Psoas muscle (tissue), 8 donors: Measurements from ENCODE around the gene KPNA1. TPM values are rescaled to one million over a fixed set of nuclear protein-coding genes. Genes with fewer than 3 reads are reported as not detected.

Experiments
- ATAC-seq, 4 donors: fragments of 200-7000 bp; cut with Tn5 transposase; one replicate each; pipeline ENCODE4 v1.9.1; 2020; ENCODE audit warnings: moderate library complexity in 3 of 4, mild to moderate bottlenecking in 2 of 4
- DNase-seq, 2 donors: peaks; one replicate each; pipeline ENCODE4 v3.0.0-alpha.2; 2020
- H3K27ac ChIP-seq: fragments of 200-600 bp; one replicate; pipeline ENCODE4 v1.8.0; 2022
- H3K27me3 ChIP-seq, 3 donors: fragments of 200-600 bp in 1 of 3; one replicate each; pipeline versions ENCODE4 v1.6.1 to v1.8.0; 2013 to 2022; ENCODE audit warnings: low read length in 2 of 3, mild to moderate bottlenecking in 2 of 3, moderate library complexity in 1 of 3; ENCODE audit not compliant: insufficient read depth in 3 of 3
- H3K36me3 ChIP-seq, 2 donors: fragments of 200-600 bp in 1 of 2; one replicate each; pipeline versions ENCODE4 v1.6.1 to v1.8.0; 2013 to 2022; ENCODE audit warnings: low read depth in 1 of 2, mild to moderate bottlenecking in 1 of 2, moderate library complexity in 1 of 2; ENCODE audit not compliant: insufficient read depth in 1 of 2
- H3K4me1 ChIP-seq: fragments of 200-600 bp; one replicate; pipeline ENCODE4 v1.8.0; 2022
- H3K4me3 ChIP-seq: fragments of 200-600 bp; one replicate; pipeline ENCODE4 v1.8.0; 2022; ENCODE audit warnings: mild to moderate bottlenecking
- H3K9me3 ChIP-seq: fragments of 200-600 bp; one replicate; pipeline ENCODE4 v1.8.0; 2022
- WGBS, 3 donors: extraction: QIAGEN DNeasy Blood & Tissue Kit; methylation state at CpG; one replicate each; pipeline versions ENCODE4 v1.1.6 to v1.1.7; 2013; 5-methylcytosine and 5-hydroxymethylcytosine counted together
- intact Hi-C, 2 donors: fragments of 100-400 bp; cut with DNase I; formaldehyde crosslinking; loops; one replicate each; pipeline versions ENCODE4 v1.11.0 to v1.14.2; 2022
- polyA plus RNA-seq, 3 donors: library from polyadenylated mRNA; stranded (reverse); fragments of 200-250 nt; gene quantifications; one replicate each; pipeline ENCODE4 v1.2.3, GENCODE V29; 2013
- total RNA-seq, 4 donors: library from RNA; stranded (reverse); fragmentation: NEBNext Ultra II Directional in 2 of 4; extraction: Animal tissue kit (Norgen Biotek cat#: 25700) in 2 of 4; gene quantifications; one replicate each; pipeline versions ENCODE4 v1.2.1 to v1.2.4, GENCODE V29; 2021 to 2023
- TF ChIP-seq, protein P1 (sequence below): fragments of 200-600 bp; IDR thresholded peaks from one replicate; pipeline ENCODE4 v1.8.0; 2022; ENCODE audit warnings: antibody characterized with exemption
- donor health status: healthy with polysubstance abuse.
- donor health status: DM: no; HTN: no; CAD: no; lungs with moderate emphysema.
- donor health status: Bipolar disorder and iron deficiency.
- donor health status: healthy.
- donor health status: DM: yes; HTN: yes; CAD: no.
- donor health status: DM: no; HTN: no; CAD: no.
- donor health status: DM: no; HTN: no; CAD: no.
- donor health status: DM: yes; HTN: yes; CAD: no.

KPNA1 gene
- total and polyA plus RNA-seq, 7 donors: 39.5 to 263 (median 180) TPM

DNA sequence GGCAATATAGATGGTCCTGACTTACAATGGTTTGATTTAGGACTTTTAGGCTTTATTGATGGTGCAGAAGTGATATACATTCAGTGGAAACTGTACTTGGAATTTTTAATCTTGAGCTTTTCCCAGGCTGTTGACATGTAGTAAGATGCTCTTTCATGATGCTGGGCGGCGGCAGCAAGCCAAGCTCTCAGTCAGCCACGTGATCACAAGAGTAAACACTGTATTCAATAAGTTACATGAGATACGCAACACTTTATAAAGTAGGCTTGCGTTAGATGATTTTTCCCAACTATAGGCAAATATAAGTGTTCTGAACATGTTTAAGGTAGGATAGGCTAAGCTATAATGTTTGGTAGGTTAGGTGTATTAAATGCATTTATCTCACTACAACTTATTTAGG is 31.4 kb upstream of the KPNA1 start:
- TF ChIP-seq, protein P1, sequence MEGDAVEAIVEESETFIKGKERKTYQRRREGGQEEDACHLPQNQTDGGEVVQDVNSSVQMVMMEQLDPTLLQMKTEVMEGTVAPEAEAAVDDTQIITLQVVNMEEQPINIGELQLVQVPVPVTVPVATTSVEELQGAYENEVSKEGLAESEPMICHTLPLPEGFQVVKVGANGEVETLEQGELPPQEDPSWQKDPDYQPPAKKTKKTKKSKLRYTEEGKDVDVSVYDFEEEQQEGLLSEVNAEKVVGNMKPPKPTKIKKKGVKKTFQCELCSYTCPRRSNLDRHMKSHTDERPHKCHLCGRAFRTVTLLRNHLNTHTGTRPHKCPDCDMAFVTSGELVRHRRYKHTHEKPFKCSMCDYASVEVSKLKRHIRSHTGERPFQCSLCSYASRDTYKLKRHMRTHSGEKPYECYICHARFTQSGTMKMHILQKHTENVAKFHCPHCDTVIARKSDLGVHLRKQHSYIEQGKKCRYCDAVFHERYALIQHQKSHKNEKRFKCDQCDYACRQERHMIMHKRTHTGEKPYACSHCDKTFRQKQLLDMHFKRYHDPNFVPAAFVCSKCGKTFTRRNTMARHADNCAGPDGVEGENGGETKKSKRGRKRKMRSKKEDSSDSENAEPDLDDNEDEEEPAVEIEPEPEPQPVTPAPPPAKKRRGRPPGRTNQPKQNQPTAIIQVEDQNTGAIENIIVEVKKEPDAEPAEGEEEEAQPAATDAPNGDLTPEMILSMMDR: no peak
- DNase-seq: no peak
- 93 to 95% (median 95%) methylated on average over 5 of the region's 5 CpGs for WGBS, 3 donors
- Histone ChIP-seq H3K9me3 (no peaks in the 10 kb centered on the region), H3K27ac (no peak overlapping the region), H3K4me1 (no peaks in the 10 kb centered on the region), H3K36me3 (peaks cover 6 to 93% of the 10 kb centered on the region in 2 donors), H3K27me3 (no peaks in the 10 kb centered on the region), H3K4me3 (no peak overlapping the region)
- ATAC-seq: no peak
- intact Hi-C loops: no loop called here

DNA sequence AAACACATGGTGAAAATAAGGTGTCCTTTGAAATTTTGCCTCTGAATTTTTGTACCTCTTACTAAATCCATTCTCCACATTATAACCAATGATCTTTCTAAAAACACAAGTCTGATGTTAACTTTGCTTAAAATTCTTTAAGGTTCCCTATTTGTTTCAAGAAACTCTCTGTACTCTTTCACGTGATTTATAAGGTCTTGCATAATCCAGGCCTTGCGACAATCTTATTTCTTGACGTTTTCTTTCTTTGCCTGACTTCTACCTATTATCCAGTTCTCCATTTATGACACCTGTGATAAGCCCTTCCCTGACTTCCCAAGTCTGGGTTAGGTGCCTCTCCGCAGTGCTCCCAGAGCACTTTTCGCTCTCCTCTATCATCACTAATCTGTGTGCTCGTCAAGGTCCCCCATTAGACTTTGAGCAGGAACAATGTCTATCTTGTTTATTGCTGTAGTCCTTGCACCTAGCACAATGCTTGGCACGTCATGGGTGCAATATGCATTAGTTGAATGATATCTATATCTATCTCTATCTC is 24.3 kb upstream of the KPNA1 start:
- H3K4me1 ChIP-seq: no peaks in the 10 kb centered on the region
- H3K27me3 ChIP-seq: no peaks in the 10 kb centered on the region
- ATAC-seq (no peak), DNase-seq (no peak)
- H3K27ac ChIP-seq: no peak overlapping the region
- H3K4me3 ChIP-seq: no peak overlapping the region
- no peaks in the 10 kb centered on the region for H3K9me3 ChIP-seq
- TF ChIP-seq, protein P1: no peak
- peaks cover 8 to 86% of the 10 kb centered on the region in 2 donors for H3K36me3 ChIP-seq
- intact Hi-C loops: no loop called here
- WGBS, 3 donors: 90 to 93% (median 92%) methylated on average over 7 of the region's 7 CpGs

DNA sequence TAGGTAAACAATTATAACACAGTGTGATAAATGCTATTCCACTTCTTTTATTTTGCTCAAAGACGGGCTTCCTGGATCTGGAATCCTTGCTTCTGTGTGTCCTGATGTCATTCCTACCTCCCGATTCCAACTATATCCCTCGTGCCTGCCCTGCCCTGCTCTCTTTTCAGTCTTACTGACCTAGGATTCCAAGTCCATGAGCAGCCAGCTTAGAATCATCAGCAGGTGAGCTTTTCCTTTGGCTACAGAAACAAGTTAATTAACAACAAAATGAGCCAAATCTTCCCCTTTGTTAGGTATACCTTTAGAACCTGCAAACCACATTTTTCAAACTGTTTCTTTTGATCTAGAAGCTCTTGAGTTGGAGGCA is 21.9 kb upstream of the KPNA1 start:
- no peak for DNase-seq
- Histone ChIP-seq H3K4me1 (no peaks in the 10 kb centered on the region), H3K4me3 (no peak overlapping the region), H3K27me3 (no peaks in the 10 kb centered on the region), H3K36me3 (peaks cover 11 to 88% of the 10 kb centered on the region in 2 donors), H3K9me3 (no peaks in the 10 kb centered on the region), H3K27ac (no peak overlapping the region)
- intact Hi-C loops: no loop called here
- 56 to 65% (median 57%) methylated on average over 3 of the region's 3 CpGs for WGBS, 3 donors
- TF ChIP-seq, protein P1: no peak
- ATAC-seq: no peak

DNA sequence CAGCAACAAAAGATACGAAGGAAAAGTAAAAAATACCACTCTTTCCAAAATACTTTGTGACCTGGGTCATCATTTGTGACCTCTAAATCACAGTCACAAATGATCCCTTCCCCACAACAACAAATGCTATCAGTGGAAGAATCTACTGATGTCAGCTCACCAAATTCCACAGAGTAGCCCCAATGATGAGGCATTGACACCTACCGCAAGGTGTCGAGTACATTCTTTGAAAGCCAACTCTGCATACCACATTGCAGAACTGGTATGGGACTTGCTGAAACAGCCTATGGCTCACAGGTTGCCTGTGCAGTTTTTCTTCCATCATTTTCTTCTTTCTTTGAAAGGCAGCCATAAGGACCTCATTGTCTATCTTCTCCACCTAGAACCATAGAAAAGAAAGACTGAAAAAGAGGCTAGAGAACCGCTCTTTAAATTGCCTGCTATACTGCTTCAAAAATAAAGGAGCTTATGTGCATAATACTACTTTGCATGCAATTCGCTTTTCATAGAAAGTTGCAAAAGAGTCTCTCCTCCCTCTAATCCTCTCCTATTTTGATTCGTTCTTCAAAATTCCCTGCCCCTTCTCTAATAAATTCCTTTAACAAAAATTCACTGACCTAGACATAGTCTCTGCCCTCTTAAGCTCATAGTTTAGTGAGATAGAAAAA is 21.4 kb upstream of the KPNA1 start:
- 81 to 83% (median 82%) methylated on average over 6 of the region's 6 CpGs for WGBS, 3 donors
- H3K4me1 ChIP-seq: no peaks in the 10 kb centered on the region
- ATAC-seq (no peak), DNase-seq (no peak)
- TF ChIP-seq, protein P1: no peak
- no peak overlapping the region for H3K4me3 ChIP-seq
- H3K9me3 ChIP-seq: no peaks in the 10 kb centered on the region
- intact Hi-C loops: no loop called here
- H3K27ac ChIP-seq: no peak overlapping the region
- no peaks in the 10 kb centered on the region for H3K27me3 ChIP-seq
- peaks cover 9 to 88% of the 10 kb centered on the region in 2 donors for H3K36me3 ChIP-seq

DNA sequence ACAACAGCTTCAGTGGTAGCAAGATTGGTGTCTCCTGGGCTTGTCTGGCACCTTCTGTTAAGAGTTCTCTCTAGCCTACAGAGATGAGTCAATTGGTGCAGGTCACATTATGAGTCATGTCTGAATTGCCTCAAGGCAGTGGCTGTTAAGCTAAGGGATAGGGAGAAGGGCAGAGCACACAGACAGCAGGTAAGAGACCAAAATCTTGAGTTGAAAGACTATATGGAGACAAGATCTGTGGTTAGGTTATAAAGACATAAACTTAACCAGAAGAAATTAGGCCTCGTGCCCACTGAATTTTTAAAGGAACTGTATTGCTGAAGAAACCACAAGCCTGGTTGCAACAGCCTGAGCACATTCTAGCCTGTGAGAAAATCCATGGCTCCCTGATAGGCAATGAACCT is 19.2 kb upstream of the KPNA1 start:
- DNase-seq (no peak), ATAC-seq (peak; percentile 81 to 90 (median 85))
- H3K27ac ChIP-seq: no peak overlapping the region
- intact Hi-C loops: no loop called here
- no peaks in the 10 kb centered on the region for H3K27me3 ChIP-seq
- no peaks in the 10 kb centered on the region for H3K4me1 ChIP-seq
- H3K36me3 ChIP-seq: peaks cover 7 to 77% of the 10 kb centered on the region in 2 donors
- no peak overlapping the region for H3K4me3 ChIP-seq
- 67 to 84% (median 68%) methylated on average over 1 of the region's 1 CpG for WGBS, 3 donors
- TF ChIP-seq, protein P1: no peak
- no peaks in the 10 kb centered on the region for H3K9me3 ChIP-seq
